ENCODE results near the gene GRIN2A.
A peak's percentile ranks its signal among the peaks of the same experiment; 100 is the strongest.

Gene GRIN2A

GRCh38 chr16:10180042-10180770, 2.0 kb downstream of the GRIN2A start:
- peak; percentile 18 for DNase-seq (ENCODE audit: extremely low spot score)
- POLR2A ChIA-PET, result no interaction called here
- CTCF ChIA-PET, result interaction anchor here (1.0 to 3.6 kb wide), 15 partner anchors 9 to 1613 kb away, joined by 3 to 21 read pairs (median 4); no protein-coding TSS in a partner anchor
- TF ChIP-seq CTCF (IDR thresholded peaks at IDR 0.05; ENCODE audit: control extremely low read depth, extremely low read depth, low read depth, missing control alignments), result no peak

- POLR2A ChIA-PET, result no interaction called here
- TF ChIP-seq CTCF (IDR thresholded peaks at IDR 0.05; ENCODE audit: control extremely low read depth, extremely low read depth, low read depth, missing control alignments), result no peak
- CTCF ChIA-PET, result interaction anchor here (1.0 kb wide), 1 partner anchor 32 kb away, joined by 3 read pairs; no protein-coding TSS in a partner anchor
- DNase-seq (ENCODE audit: extremely low spot score), result no peak
Observed at GRCh38 chr16:10178526-10178925, 3.7 kb downstream of the GRIN2A start.

GRCh38 chr16:10178080-10178479, 4.1 kb downstream of the GRIN2A start:
- POLR2A ChIA-PET, result no interaction called here
- no peak for DNase-seq (ENCODE audit: extremely low spot score)
- no peak for TF ChIP-seq CTCF (IDR thresholded peaks at IDR 0.05; ENCODE audit: control extremely low read depth, extremely low read depth, low read depth, missing control alignments)
- CTCF ChIA-PET, result interaction anchor here (1.0 kb wide), 1 partner anchor 32 kb away, joined by 3 read pairs; no protein-coding TSS in a partner anchor

GRCh38 chr16:10172848-10173655, 9.2 kb downstream of the GRIN2A start:
- TF ChIP-seq CTCF (IDR thresholded peaks at IDR 0.05; ENCODE audit: control extremely low read depth, extremely low read depth, low read depth, missing control alignments), result no peak
- peak; percentile 11 for DNase-seq (ENCODE audit: extremely low spot score)
- ChIA-PET POLR2A (interaction anchor here (0.6 kb wide), 1 partner anchor 270 kb away, joined by 6 read pairs; no protein-coding TSS in a partner anchor), CTCF (interaction anchor here (1.3 to 1.8 kb wide), 2 partner anchors 8 to 9 kb away, joined by 3 read pairs; partner anchors contain the start of gene GRIN2A)

GRCh38 chr16:10171221-10171620, 11.0 kb downstream of the GRIN2A start:
- no peak for TF ChIP-seq CTCF (IDR thresholded peaks at IDR 0.05; ENCODE audit: control extremely low read depth, extremely low read depth, low read depth, missing control alignments)
- CTCF ChIA-PET, result no interaction called here
- no peak for DNase-seq (ENCODE audit: extremely low spot score)
- POLR2A ChIA-PET, result no interaction called here

- no peak for TF ChIP-seq CTCF (IDR thresholded peaks at IDR 0.05; ENCODE audit: control extremely low read depth, extremely low read depth, low read depth, missing control alignments)
- ChIA-PET CTCF (no interaction called here), POLR2A (no interaction called here)
- no peak for DNase-seq (ENCODE audit: extremely low spot score)
Observed at GRCh38 chr16:10169904-10170410, 12.3 kb downstream of the GRIN2A start.
